Endothelial cell (in vitro differentiated cells): ENCODE data around the gene HDAC11. TPM values are rescaled to one million over a fixed set of nuclear protein-coding genes. Genes with fewer than 3 reads are reported as not detected.

ENCODE experiments used
- DNase-seq: peaks from one replicate; pipeline ENCODE4 v3.0.0; 2021; ENCODE audit warnings: low spot score
- H3K27ac Mint-ChIP-seq: one replicate; pipeline ENCODE4 v1.8.0; 2021; ENCODE audit warnings: mixed read lengths, inconsistent platforms; ENCODE audit not compliant: unreplicated experiment
- H3K27me3 Mint-ChIP-seq: one replicate; pipeline ENCODE4 v1.8.0; 2021; ENCODE audit warnings: mild to moderate bottlenecking, moderate library complexity, mixed read lengths, inconsistent platforms; ENCODE audit not compliant: unreplicated experiment
- H3K36me3 Mint-ChIP-seq: one replicate; pipeline ENCODE4 v1.8.0; 2021; ENCODE audit warnings: mild to moderate bottlenecking, low read depth, mixed read lengths, inconsistent platforms; ENCODE audit not compliant: unreplicated experiment
- H3K4me1 Mint-ChIP-seq: one replicate; pipeline ENCODE4 v1.8.0; 2021; ENCODE audit warnings: mild to moderate bottlenecking, mixed read lengths, inconsistent platforms; ENCODE audit not compliant: unreplicated experiment
- H3K4me3 Mint-ChIP-seq: one replicate; pipeline ENCODE4 v1.8.0; 2021; ENCODE audit warnings: mild to moderate bottlenecking, mixed read lengths, inconsistent platforms; ENCODE audit not compliant: unreplicated experiment
- H3K9me3 Mint-ChIP-seq: one replicate; pipeline ENCODE4 v1.8.0; 2021; ENCODE audit warnings: mixed read lengths, inconsistent platforms; ENCODE audit not compliant: unreplicated experiment
- total RNA-seq: library from RNA; stranded (reverse); fragmentation: NEBNext Ultra II Directional; extraction: Animal tissue kit (Norgen Biotek cat#: 25700); gene quantifications from one replicate; pipeline ENCODE4 v1.2.1, GENCODE V29; 2021; ENCODE audit not compliant: unreplicated experiment
- TF ChIP-seq, protein P1 (sequence below): fragments of 200-600 bp; sonication (generic); IDR thresholded peaks from one replicate; pipeline ENCODE4 v1.5.0; 2021; ENCODE audit warnings: antibody characterized with exemption; ENCODE audit not compliant: unreplicated experiment

HDAC11 gene
- total RNA-seq, 1 donor from 2014 or later, result 14.8 TPM

DNA sequence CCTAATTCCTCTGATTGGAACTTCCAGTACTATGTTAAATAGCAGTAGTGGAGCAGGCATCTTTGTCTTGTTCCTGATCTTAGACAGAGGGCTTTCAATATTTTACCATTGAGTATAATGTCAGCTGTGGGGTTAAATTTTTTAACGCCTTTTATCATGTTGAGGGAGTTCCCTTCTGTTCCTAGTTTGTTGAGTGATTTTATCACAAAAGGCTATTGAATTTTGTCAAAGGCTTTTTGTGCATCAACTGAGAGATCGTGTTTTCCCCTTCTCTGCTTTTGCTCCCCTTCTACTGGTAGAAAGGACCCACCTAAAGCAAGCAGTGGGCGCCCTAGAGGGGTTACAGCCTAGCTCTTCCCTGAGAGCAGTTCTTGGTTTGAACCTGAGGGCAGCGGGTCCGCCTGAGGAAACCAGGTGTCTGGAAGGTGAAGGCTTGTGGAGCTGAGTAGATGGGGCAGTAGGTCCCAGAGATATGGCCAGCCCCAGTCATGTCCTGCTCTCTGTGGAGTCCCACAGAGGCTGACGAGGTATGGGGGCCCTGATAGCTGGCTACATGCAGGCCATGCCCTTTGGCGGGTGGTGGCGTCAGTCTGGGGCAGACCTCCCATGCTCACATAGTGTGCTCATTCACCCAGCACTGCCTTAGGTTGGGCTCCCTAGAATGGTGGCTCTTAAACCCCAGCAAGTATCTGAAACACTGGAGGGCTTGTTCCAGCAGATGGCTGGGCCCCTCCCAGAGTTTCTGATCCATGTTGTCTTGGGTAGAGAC is 11.3 kb downstream of the HDAC11 start:
- TF ChIP-seq, protein P1, sequence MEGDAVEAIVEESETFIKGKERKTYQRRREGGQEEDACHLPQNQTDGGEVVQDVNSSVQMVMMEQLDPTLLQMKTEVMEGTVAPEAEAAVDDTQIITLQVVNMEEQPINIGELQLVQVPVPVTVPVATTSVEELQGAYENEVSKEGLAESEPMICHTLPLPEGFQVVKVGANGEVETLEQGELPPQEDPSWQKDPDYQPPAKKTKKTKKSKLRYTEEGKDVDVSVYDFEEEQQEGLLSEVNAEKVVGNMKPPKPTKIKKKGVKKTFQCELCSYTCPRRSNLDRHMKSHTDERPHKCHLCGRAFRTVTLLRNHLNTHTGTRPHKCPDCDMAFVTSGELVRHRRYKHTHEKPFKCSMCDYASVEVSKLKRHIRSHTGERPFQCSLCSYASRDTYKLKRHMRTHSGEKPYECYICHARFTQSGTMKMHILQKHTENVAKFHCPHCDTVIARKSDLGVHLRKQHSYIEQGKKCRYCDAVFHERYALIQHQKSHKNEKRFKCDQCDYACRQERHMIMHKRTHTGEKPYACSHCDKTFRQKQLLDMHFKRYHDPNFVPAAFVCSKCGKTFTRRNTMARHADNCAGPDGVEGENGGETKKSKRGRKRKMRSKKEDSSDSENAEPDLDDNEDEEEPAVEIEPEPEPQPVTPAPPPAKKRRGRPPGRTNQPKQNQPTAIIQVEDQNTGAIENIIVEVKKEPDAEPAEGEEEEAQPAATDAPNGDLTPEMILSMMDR, result no peak
- H3K4me3 Mint-ChIP-seq, result no peak overlapping the region
- peaks cover 12% of the 10 kb centered on the region for H3K36me3 Mint-ChIP-seq
- peaks cover 2% of the 10 kb centered on the region for H3K4me1 Mint-ChIP-seq
- H3K9me3 Mint-ChIP-seq, result no peaks in the 10 kb centered on the region
- no peak overlapping the region for H3K27ac Mint-ChIP-seq
- peaks cover 8% of the 10 kb centered on the region for H3K27me3 Mint-ChIP-seq
- no peak for DNase-seq

DNA sequence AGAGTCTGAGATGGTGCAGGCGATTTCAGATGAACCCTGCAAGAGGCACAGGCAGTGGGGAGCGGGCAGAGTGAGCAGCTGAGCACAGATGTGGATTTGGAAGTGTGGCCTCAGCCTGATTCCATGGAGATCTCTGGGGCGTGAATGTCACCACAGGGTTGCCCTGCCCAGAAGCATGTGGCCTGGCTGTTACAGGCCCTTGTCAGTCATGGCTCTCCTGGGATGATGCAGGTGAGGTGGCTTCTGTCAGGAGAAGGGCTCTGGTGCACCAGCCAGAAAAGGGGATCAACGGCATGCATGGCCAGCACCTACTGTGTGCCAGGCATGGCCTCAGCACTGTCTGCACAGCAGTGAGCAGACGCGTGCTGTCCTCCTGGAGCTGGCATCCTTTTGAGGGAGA is 11.9 kb downstream of the HDAC11 start:
- Mint-ChIP-seq H3K27me3 (peaks cover 8% of the 10 kb centered on the region), H3K9me3 (no peaks in the 10 kb centered on the region), H3K27ac (no peak overlapping the region), H3K36me3 (peaks cover 12% of the 10 kb centered on the region), H3K4me3 (no peak overlapping the region), H3K4me1 (peaks cover 5% of the 10 kb centered on the region)
- TF ChIP-seq, protein P1, result no peak
- no peak for DNase-seq

DNA sequence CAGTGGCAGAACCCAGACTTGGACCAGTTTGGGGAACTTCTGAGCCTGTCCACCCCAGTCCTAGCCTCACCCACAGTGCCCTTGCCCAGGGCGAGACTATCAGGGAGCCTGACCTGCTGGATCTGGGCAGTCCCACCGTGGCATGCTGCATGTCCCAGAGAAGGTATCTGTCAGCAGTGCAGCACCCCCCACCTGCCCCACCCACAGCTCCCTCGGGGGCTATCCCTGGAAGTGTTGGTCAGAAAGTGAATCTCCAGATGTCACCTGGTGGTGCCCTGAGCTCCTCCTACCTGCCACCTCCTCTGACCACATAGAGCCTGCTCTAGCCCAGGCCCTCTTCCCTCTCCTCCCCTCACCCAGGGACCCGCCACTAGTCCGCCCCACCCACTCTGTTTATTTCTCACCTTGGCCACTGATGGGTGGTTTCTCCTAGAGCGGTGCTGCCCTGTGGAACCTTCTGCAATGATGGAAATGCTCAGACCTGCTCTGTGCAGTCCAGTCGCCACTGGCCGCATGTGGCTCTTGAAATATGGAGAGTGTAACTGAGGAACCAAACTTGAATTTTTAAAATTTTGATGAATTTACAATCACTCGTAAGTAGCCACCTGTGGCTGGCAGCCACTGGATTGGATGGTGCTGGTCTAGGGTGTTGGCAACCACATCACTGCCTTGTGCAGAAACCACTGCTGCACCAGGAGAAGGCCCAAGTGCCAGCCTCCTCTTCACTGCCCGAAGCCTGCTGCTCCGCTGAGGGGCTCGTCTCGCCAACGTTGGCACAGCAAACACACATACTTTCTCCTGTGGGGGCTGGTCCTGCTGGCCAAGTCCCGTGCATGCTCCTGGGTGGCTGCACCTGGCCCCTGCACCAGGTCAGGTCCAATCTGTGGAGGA is 13.1 kb downstream of the HDAC11 start:
- Mint-ChIP-seq H3K4me3 (peak overlapping the region; percentile 31), H3K27me3 (peaks cover 8% of the 10 kb centered on the region), H3K4me1 (peaks cover 5% of the 10 kb centered on the region), H3K9me3 (no peaks in the 10 kb centered on the region), H3K36me3 (peaks cover 12% of the 10 kb centered on the region), H3K27ac (no peak overlapping the region)
- DNase-seq, result no peak
- TF ChIP-seq, protein P1, result no peak

DNA sequence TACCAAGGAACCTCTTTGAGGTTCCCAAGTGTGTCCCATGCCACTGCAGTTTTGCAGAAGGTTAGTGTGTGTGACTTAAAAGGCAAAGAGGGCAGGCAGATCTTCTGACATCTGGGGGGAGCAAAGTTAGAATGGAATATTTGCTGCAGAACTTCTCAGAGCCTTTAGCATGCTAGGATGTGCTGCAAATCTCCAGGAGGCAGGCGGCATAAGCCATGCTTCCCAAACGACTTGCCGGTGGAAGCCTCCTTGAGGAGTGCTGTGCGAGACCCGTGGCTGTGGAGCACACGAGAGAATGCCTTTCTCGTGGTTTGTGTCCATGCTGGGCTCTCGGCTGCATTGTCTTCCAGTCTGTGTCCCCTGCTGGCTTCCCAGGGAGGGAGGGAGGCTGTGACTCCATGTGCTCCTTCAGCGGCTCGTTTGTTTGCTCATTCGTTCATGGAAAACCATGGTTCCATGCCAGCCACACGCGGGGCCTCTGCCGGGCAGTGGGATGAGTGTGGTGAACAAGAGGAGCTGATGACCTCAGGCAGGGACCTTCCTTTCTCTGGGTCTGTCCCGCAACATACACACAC is 13.8 kb downstream of the HDAC11 start:
- no peak for DNase-seq
- Mint-ChIP-seq H3K27ac (no peak overlapping the region), H3K27me3 (peaks cover 8% of the 10 kb centered on the region), H3K4me3 (peak overlapping the region; percentile 31), H3K4me1 (peaks cover 5% of the 10 kb centered on the region), H3K36me3 (peaks cover 12% of the 10 kb centered on the region), H3K9me3 (no peaks in the 10 kb centered on the region)
- TF ChIP-seq, protein P1, result no peak
